HFFc6 (cell line): Measurements from ENCODE around the gene ACSS1. TPM values are rescaled to one million over a fixed set of nuclear protein-coding genes. Genes with fewer than 3 reads are reported as not detected.

Source experiments
- DNase-seq: peaks from one replicate; pipeline ENCODE4 v3.0.0-alpha.2; 2018
- H3K27ac Mint-ChIP-seq: 2 replicates; pipeline ENCODE4 v1.8.0; 2020; ENCODE audit warnings: mild to moderate bottlenecking, mixed read lengths
- H3K27me3 Mint-ChIP-seq: 2 replicates; pipeline ENCODE4 v1.8.0; 2021; ENCODE audit warnings: mild to moderate bottlenecking, moderate library complexity, mixed read lengths; ENCODE audit not compliant: insufficient read depth
- H3K36me3 Mint-ChIP-seq: 2 replicates; pipeline ENCODE4 v1.8.0; 2021; ENCODE audit warnings: low read depth, mixed read lengths
- H3K4me1 Mint-ChIP-seq: 2 replicates; pipeline ENCODE4 v1.8.0; 2020; ENCODE audit warnings: low read depth, mixed read lengths
- H3K4me3 Mint-ChIP-seq: 2 replicates; pipeline ENCODE4 v1.8.0; 2020; ENCODE audit warnings: mild to moderate bottlenecking, moderate library complexity, mixed read lengths
- H3K9me3 Mint-ChIP-seq: 2 replicates; pipeline ENCODE4 v1.8.0; 2020; ENCODE audit warnings: mild to moderate bottlenecking, mixed read lengths
- CTCF ChIP-seq: fragments of 200-600 bp; sonication (generic); IDR thresholded peaks from 2 replicates; pipeline ENCODE4 v1.5.0; 2021; ENCODE audit warnings: antibody characterized with exemption, mild to moderate bottlenecking
- total RNA-seq, 6 experiments: library from RNA; stranded (reverse); fragmentation: NEBNext Ultra II Directional; extraction: Animal tissue kit (Norgen Biotek cat#: 25700); gene quantifications; 2 replicates in 1 of 6; 3 replicates in 5 of 6; pipeline ENCODE4 v1.2.3, GENCODE V29; 2021

Gene ACSS1
- total RNA-seq, 6 experiments from 2014 or later: 0.80 to 1.4 (median 1.2) TPM

GRCh38 chr20:25013478-25014380 lies 44.2 kb downstream of the ACSS1 start:
- H3K4me3 Mint-ChIP-seq: no peak overlapping the region
- TF ChIP-seq CTCF: no peak

GRCh38 chr20:25012616-25013189 lies 45.2 kb downstream of the ACSS1 start:
- Mint-ChIP-seq H3K27me3 (peaks cover 5% of the 10 kb centered on the region; the same call in 1 of the 2 replicates), H3K4me1 (no peaks in the 10 kb centered on the region), H3K27ac (no peak overlapping the region), H3K9me3 (no peaks in the 10 kb centered on the region), H3K36me3 (no peaks in the 10 kb centered on the region), H3K4me3 (no peak overlapping the region)
- TF ChIP-seq CTCF: no peak
- no peak for DNase-seq

More at GRCh38 chr20:25013478-25014380, 44.2 kb downstream of the ACSS1 start:
- Mint-ChIP-seq H3K9me3 (no peaks in the 10 kb centered on the region), H3K36me3 (no peaks in the 10 kb centered on the region), H3K27me3 (peaks cover 5% of the 10 kb centered on the region; the same call in 1 of the 2 replicates), H3K4me1 (no peaks in the 10 kb centered on the region), H3K27ac (no peak overlapping the region)
- no peak for DNase-seq

DNA sequence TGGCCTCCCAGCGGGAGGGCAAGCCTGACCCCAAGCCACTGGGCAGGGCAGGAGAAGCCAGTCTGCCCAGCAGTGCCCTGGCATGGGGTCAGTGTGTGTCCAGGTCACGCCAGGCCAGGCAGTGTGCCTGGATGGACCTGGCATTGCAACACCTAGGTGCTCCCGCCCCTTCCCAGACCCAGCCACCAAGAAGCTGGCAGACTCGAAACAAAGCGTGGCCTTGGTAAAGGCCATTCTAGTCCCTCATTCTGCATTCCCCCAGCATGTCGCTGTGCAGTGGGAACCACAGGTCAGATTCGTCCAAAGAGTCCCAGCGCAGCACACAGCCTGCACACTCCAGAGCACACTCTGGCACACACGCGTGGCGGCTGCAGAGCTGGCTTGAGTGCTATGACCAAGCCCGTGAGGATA lies 46.1 kb downstream of the ACSS1 start:
- H3K4me3 Mint-ChIP-seq: no peak overlapping the region
- no peak for DNase-seq
- no peak for TF ChIP-seq CTCF
- no peaks in the 10 kb centered on the region for H3K36me3 Mint-ChIP-seq
- peaks cover 5% of the 10 kb centered on the region; the same call in 1 of the 2 replicates for H3K27me3 Mint-ChIP-seq
- no peaks in the 10 kb centered on the region for H3K9me3 Mint-ChIP-seq
- no peak overlapping the region for H3K27ac Mint-ChIP-seq
- H3K4me1 Mint-ChIP-seq: no peaks in the 10 kb centered on the region

DNA sequence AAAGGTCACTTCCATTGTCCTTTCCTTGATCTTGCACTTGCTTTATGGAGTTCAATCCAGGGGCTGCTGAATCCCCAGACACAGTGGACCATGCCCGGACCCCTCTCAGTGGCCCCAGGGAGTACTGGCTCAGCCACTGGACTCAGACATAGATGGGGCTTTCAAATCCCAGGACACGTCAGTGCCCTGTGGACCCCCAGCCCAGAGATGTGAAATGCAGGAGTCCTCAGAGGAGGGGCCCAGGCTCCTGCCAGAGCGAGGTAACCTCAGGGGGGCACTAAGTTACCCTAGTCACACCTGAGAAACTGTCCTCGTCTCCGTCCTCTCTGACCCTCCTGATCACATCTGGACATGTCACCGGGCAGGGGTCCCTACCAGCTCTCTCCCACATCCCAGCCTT lies 46.7 kb downstream of the ACSS1 start:
- H3K9me3 Mint-ChIP-seq: no peaks in the 10 kb centered on the region
- no peak overlapping the region for H3K4me3 Mint-ChIP-seq
- H3K27me3 Mint-ChIP-seq: peaks cover 5% of the 10 kb centered on the region; the same call in 1 of the 2 replicates
- H3K36me3 Mint-ChIP-seq: no peaks in the 10 kb centered on the region
- no peak for TF ChIP-seq CTCF
- no peaks in the 10 kb centered on the region for H3K4me1 Mint-ChIP-seq
- no peak for DNase-seq
- H3K27ac Mint-ChIP-seq: no peak overlapping the region

DNA sequence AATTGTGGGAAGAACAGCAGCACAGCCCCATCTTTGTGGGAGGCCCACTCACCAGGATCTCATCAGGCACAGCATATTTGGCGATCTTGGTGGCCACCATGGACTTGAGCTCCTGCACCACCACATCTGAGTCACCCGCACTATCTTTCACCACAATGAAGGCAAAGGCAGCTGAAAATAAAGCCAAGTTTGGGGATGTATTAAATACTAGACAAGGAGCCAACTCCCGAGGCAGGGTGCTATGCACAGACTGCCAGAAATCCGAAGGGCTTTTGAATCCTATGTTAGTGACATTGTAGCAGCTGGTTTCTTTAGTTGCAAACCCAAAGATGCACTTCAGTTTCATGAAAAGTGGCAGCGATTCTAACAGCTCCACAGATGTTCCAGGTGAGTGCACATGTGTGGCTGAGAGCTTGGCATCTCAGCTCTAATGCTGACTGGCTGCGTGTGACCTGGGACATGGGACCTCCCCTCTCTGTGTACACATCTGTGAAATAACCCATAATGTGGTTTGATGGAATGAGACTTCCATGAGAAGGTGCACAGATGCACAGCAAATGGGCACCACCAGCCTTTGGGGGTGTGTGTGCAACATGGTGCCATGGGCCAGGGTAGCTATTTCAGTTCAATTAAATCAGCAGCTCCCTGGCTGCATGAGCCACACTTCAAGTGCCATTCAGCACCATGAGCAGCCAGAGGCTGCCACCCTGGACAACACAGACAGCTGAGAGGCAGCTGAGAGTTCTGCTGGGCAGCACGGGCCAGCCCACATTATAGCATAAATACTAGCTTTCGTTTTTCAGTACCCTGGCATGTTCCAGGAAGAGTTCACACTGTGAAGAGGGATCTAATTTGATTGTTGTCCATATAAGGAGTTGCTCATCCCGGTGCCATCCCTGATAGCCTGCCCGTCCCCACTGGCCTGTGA lies 48.5 kb downstream of the ACSS1 start:
- Mint-ChIP-seq H3K4me3 (no peak overlapping the region), H3K4me1 (no peaks in the 10 kb centered on the region), H3K9me3 (no peaks in the 10 kb centered on the region), H3K27me3 (peaks cover 5% of the 10 kb centered on the region; the same call in 1 of the 2 replicates), H3K36me3 (no peaks in the 10 kb centered on the region), H3K27ac (no peak overlapping the region)
- no peak for DNase-seq
- no peak for TF ChIP-seq CTCF
